Heart right ventricle (tissue), 16 donors: ENCODE data around the gene CPLX4. TPM values are rescaled to one million over a fixed set of nuclear protein-coding genes. Genes with fewer than 3 reads are reported as not detected.
"Not testable (repeated sequence)": the region's sequence is repeated elsewhere in the genome, so short reads cannot be mapped to it uniquely, and the experiment has no call there.

Experiments used
- ATAC-seq, 8 donors: fragments of 200-7000 bp; cut with Tn5 transposase; one replicate each; pipeline ENCODE4 v1.9.1; 2020; ENCODE audit warnings: mild to moderate bottlenecking in 8 of 8, moderate library complexity in 8 of 8, moderate number of reproducible peaks in 1 of 8
- DNase-seq, 2 donors: peaks; one replicate each; pipeline ENCODE4 v3.0.0-alpha.2; 2020
- H3K27ac ChIP-seq, 10 donors: fragments of 200-600 bp; sonication (generic) in 2 of 10; one replicate each; pipeline versions ENCODE4 v1.5.0 to v1.8.0; 2020 to 2022; ENCODE audit warnings: mild to moderate bottlenecking in 3 of 10
- H3K27me3 ChIP-seq, 7 donors: fragments of 200-600 bp; one replicate each; pipeline ENCODE4 v1.8.0; 2021 to 2022; ENCODE audit warnings: mild to moderate bottlenecking in 2 of 7
- H3K36me3 ChIP-seq, 9 donors: fragments of 200-600 bp; sonication (generic) in 1 of 9; one replicate each; pipeline versions ENCODE4 v1.5.0 to v1.8.0; 2020 to 2022; ENCODE audit warnings: mild to moderate bottlenecking in 2 of 9
- H3K4me1 ChIP-seq, 9 donors: fragments of 200-600 bp; sonication (generic) in 1 of 9; one replicate each; pipeline versions ENCODE4 v1.5.0 to v1.8.0; 2020 to 2022; ENCODE audit warnings: mild to moderate bottlenecking in 4 of 9
- H3K4me3 ChIP-seq, 10 donors: fragments of 200-600 bp; sonication (generic) in 2 of 10; one replicate each; pipeline versions ENCODE4 v1.5.0 to v1.8.0; 2020 to 2022; ENCODE audit warnings: mild to moderate bottlenecking in 7 of 10, moderate library complexity in 2 of 10
- H3K9me3 ChIP-seq, 11 donors: fragments of 200-600 bp in 10 of 11; sonication (generic) in 2 of 11; one replicate each; pipeline versions ENCODE4 v1.5.0 to v1.8.0; 2013 to 2022; ENCODE audit warnings: mild to moderate bottlenecking in 2 of 11, control low read depth in 1 of 11, moderate library complexity in 1 of 11
- WGBS, 2 donors: extraction: QIAGEN DNeasy Blood & Tissue Kit; methylation state at CpG; one replicate each; pipeline ENCODE4 v1.1.7; 2013; ENCODE audit warnings: inconsistent platforms in 1 of 2; 5-methylcytosine and 5-hydroxymethylcytosine counted together
- intact Hi-C, 10 donors: fragments of 100-400 bp; cut with DNase I; formaldehyde crosslinking; loops; one replicate each; pipeline versions ENCODE4 v1.11.1 to v1.14.2; 2022
- polyA plus RNA-seq, 2 donors: library from polyadenylated mRNA; stranded (reverse); fragments of 200-250 nt; gene quantifications; one replicate each; pipeline ENCODE4 v1.2.3, GENCODE V29; 2013
- total RNA-seq, 10 donors: library from RNA; stranded (reverse); fragmentation: NEBNext Ultra II Directional in 3 of 10; extraction: Animal tissue kit (Norgen Biotek cat#: 25700) in 3 of 10; gene quantifications; one replicate each; pipeline versions ENCODE4 v1.2.1 to v1.2.4, GENCODE V29; 2021 to 2023
- TF ChIP-seq, protein P1 (sequence below), 9 donors: fragments of 200-600 bp; sonication (generic) in 2 of 9; IDR thresholded peaks; one replicate each; pipeline versions ENCODE4 v1.5.0 to v1.8.0; 2021 to 2022; ENCODE audit warnings: antibody characterized with exemption in 9 of 9, mild to moderate bottlenecking in 5 of 9, moderate library complexity in 1 of 9
- donor health status: Arrhythmogenic right ventricular cardiomyopathy.
- donor health status: ischemic (EF 13 %, LVEDD 7.1; RV severe dilation, severe dysfunction).
- donor health status: healthy with polysubstance abuse.
- donor health status: DM: no; HTN: yes; CAD: no.
- donor health status: DM: no; HTN: no; CAD: no.
- donor health status: ischemic (EF 25% LVEDD 6.9; RV normal size, moderate dysfunction).
- donor health status: ischemic (EF 25% LVEDD 5.7; RV mildly dilated, moderate dysfunction).
- donor health status: healthy.
- donor health status: DM: yes; HTN: yes; CAD: no.
- donor health status: Ischemic cardiomyopathy.
- donor health status: ischemic (EF 35%, LVEDD 5.7; RV mildly dilated, moderate dysfunction).
- donor health status: nonischemic (EF 11% LVEDD 7.7; RV severe dilation, severe dysfunction).
- donor health status: DM: yes; HTN: yes; CAD: no.
- donor health status: PGD.
- donor health status: ischemic (EF 29% LVEDD 5.4; RV normal size, mild dysfunction).
- donor health status: nonischemic (EF 23%, LVEDD 6.1; RV moderate dilation, normal function).

CPLX4 gene
- total and polyA plus RNA-seq, 12 donors, result 0.11 TPM; not detected in 11

DNA sequence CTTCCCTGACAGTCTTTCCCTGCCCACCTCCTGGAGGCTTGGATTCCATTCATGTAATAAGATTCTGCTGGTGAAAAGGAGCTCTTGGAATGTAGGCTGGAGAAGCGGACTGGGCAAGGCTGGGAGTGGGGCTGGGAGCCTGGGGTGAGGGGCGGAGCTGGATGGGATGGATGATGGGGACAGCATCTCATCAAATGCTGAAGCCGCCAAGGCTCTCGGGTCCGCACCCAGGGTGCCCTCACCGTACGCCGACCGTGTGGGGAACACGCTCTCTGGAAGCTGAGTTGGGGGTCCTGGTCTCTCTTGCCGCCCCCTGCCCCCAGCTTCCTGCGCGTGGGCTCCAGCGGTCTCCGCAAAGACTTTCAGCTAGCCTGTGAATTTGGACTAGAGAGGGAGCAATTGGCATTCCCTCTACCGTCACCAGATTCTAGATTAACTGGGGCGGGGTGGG is 54.3 kb downstream of the CPLX4 start:
- Histone ChIP-seq H3K4me3 (no peak overlapping the region), H3K9me3 (no peaks in the 10 kb centered on the region), H3K36me3 (no peaks in the 10 kb centered on the region), H3K27ac (no peak overlapping the region), H3K27me3 (peaks cover 32 to 68% (median 65%) of the 10 kb centered on the region in 7 donors), H3K4me1 (peaks cover 0 to 26% (median 18%) of the 10 kb centered on the region in 9 donors)
- intact Hi-C loops, result no loop called here
- WGBS, 2 donors, result 3 to 4% methylated on average over 17 of the region's 17 CpGs
- DNase-seq (no peak), ATAC-seq (no peak)
- TF ChIP-seq, protein P1, sequence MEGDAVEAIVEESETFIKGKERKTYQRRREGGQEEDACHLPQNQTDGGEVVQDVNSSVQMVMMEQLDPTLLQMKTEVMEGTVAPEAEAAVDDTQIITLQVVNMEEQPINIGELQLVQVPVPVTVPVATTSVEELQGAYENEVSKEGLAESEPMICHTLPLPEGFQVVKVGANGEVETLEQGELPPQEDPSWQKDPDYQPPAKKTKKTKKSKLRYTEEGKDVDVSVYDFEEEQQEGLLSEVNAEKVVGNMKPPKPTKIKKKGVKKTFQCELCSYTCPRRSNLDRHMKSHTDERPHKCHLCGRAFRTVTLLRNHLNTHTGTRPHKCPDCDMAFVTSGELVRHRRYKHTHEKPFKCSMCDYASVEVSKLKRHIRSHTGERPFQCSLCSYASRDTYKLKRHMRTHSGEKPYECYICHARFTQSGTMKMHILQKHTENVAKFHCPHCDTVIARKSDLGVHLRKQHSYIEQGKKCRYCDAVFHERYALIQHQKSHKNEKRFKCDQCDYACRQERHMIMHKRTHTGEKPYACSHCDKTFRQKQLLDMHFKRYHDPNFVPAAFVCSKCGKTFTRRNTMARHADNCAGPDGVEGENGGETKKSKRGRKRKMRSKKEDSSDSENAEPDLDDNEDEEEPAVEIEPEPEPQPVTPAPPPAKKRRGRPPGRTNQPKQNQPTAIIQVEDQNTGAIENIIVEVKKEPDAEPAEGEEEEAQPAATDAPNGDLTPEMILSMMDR (IDR thresholded peaks at IDR 0.05), result no peak

DNA sequence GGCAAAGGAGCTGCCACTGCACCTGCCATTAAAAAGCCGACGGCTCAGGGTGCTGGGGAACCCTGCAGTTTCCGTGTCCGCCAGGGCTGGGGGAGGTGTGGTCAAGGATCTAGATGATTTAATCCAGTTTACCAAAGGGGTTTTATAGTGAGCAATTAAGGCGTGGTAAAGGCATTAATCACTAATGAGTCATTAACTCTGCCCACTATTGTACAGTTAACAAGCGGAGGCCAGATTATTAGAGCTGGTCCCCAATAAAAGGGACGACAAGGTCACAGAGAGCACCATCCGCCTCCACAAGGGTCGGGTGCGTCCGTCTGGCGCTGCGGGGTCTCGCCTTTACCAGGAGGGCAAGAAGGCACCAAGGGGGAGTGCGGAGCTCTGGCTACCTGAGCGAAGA is 54.8 kb downstream of the CPLX4 start:
- Histone ChIP-seq H3K27ac (no peak overlapping the region), H3K36me3 (no peaks in the 10 kb centered on the region), H3K9me3 (no peaks in the 10 kb centered on the region), H3K4me1 (peaks cover 0 to 23% (median 15%) of the 10 kb centered on the region in 9 donors), H3K27me3 (peaks cover 29 to 63% (median 61%) of the 10 kb centered on the region in 7 donors), H3K4me3 (no peak overlapping the region)
- ATAC-seq (no peak), DNase-seq (no peak)
- TF ChIP-seq, protein P1 (IDR thresholded peaks at IDR 0.05), result no peak
- intact Hi-C loops, result no loop called here
- WGBS, 2 donors, result 7 to 9% methylated on average over 16 of the region's 16 CpGs

DNA sequence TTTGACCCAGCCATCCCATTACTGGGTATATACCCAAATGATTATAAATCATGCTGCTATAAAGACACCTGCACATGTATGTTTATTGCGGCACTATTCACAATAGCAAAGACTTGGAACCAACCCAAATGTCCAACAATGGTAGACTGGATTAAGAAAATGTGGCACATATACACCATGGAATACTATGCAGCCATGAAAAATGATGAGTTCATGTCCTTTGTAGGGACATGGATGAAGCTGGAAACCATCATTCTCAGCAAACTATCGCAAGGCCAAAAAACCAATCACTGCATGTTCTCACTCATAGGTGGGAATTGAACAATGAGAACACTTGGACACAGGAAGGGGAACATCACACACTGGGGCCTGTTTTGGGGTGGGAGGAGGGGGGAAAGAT is 56.2 kb downstream of the CPLX4 start:
- H3K4me3 ChIP-seq, DNase-seq, ATAC-seq, H3K9me3 ChIP-seq, intact Hi-C loops, H3K36me3 ChIP-seq, H3K27ac ChIP-seq: not testable (repeated sequence)
- H3K4me1 ChIP-seq, result peaks cover 0 to 12% (median 4%) of the 10 kb centered on the region in 9 donors
- peaks cover 15 to 55% (median 49%) of the 10 kb centered on the region in 7 donors for H3K27me3 ChIP-seq
- WGBS, 2 donors, result 83 to 98% methylated on average over 1 of the region's 2 CpGs

DNA sequence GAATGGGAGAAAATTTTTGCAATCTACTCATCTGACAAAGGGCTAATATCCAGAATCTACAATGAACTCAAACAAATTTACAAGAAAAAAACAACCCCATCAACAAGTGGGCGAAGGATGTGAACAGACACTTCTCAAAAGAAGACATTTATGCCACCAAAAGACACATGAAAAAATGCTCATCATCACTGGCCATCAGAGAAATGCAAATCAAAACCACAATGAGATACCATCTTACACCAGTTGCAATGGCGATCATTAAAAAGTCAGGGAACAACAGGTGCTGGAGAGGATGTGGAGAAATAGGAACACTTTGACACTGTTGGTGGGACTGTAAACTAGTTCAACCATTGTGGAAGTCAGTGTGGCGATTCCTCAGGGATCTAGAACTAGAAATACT is 56.6 kb downstream of the CPLX4 start:
- H3K4me3 ChIP-seq, H3K27ac ChIP-seq, intact Hi-C loops, ATAC-seq, DNase-seq, H3K36me3 ChIP-seq, H3K9me3 ChIP-seq: not testable (repeated sequence)
- WGBS, 2 donors, result 51 to 59% methylated on average over 2 to 3 of the region's 3 CpGs
- Histone ChIP-seq H3K27me3 (peaks cover 14 to 53% (median 48%) of the 10 kb centered on the region in 7 donors), H3K4me1 (peaks cover 0 to 12% (median 4%) of the 10 kb centered on the region in 9 donors)

DNA sequence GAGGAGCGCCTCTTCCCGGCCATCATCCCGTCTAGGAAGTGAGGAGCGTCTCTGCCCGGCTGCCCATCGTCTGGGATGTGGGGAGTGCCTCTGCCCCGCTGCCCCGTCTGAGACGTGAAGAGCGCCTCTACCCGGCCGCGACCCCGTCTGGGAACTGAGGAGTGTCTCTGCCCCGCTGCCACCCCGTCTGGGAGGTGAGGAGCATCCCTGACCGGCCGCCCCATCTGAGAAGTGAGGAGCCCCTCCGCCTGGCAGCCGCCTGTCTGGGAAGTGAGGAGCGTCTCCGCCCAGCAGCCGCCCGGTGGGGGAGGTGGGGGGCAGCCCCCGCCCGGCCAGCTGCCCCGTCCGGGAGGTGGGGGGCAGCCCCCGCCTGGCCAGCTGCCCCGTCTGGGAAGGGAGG is 63.0 kb downstream of the CPLX4 start:
- DNase-seq, H3K4me3 ChIP-seq, H3K4me1 ChIP-seq, H3K27ac ChIP-seq, H3K36me3 ChIP-seq, intact Hi-C loops, ATAC-seq: not testable (repeated sequence)
- 81 to 93% methylated on average over 28 to 30 of the region's 30 CpGs for WGBS, 2 donors
- peaks cover 0 to 20% (median 11%) of the 10 kb centered on the region in 7 donors for H3K27me3 ChIP-seq
- H3K9me3 ChIP-seq, result peaks cover 0 to 10% (median 0%) of the 10 kb centered on the region in 11 donors

DNA sequence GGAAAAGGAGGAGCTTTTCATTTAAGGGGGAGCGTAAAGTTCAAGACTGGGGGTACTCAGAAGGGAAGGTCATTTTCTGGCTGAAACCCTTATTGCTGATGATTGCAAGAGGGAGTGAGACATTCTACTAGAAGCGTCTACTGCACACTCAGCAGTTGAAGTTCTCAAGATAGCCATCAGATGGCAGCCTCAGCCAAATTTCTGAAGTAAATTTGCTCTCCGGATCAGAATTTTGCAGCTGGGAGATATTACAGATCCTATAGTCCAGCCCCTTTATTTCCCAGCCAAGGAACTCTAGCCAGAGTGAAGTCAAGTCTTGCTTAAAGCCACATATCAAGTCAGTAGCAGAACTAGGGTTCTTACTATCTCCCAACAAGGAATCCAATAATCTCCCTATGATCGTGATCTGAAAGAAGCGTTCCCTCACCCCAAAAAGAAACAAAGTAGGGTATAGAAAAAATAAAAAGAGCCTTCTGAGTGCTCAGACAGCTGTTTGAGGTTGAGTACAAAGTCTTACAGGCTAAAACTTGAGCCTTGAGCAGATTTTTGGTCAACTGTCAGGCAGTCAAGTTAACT is 69.2 kb downstream of the CPLX4 start:
- TF ChIP-seq, protein P1 (IDR thresholded peaks at IDR 0.05), result peak; percentile 22 to 75 (median 66)
- H3K27ac ChIP-seq, result no peak overlapping the region
- no peaks in the 10 kb centered on the region for H3K4me1 ChIP-seq
- no peaks in the 10 kb centered on the region for H3K9me3 ChIP-seq
- WGBS, 2 donors, result 22 to 23% methylated on average over 5 of the region's 5 CpGs
- no peaks in the 10 kb centered on the region for H3K36me3 ChIP-seq
- ATAC-seq (peak in 4 of 8 donors; percentile 33 to 64 (median 45)), DNase-seq (peak in 1 of 2 donors; percentile 42)
- peaks cover 8 to 56% (median 41%) of the 10 kb centered on the region in 7 donors for H3K27me3 ChIP-seq
- no peak overlapping the region for H3K4me3 ChIP-seq
- intact Hi-C loops, result loop anchor here in 8 of 10 donors (2.0 to 10.0 kb wide), 4 partner anchors 56 to 154 kb away; no protein-coding TSS in a partner anchor
